Thymus (tissue), 14 donors: ENCODE measurements around the gene TPCN1. TPM values are rescaled to one million over a fixed set of nuclear protein-coding genes. Genes with fewer than 3 reads are reported as not detected.

Source experiments
- DNase-seq, 9 donors: peaks; one replicate each; pipeline ENCODE4 v3.0.0-alpha.2; 2013; ENCODE audit warnings: low spot score in 9 of 9, low read depth in 6 of 9, missing footprints in 1 of 9
- H3K27ac ChIP-seq, 2 donors: one replicate each; pipeline ENCODE4 v1.5.1; 2013; ENCODE audit warnings: control low read depth in 1 of 2, low read depth in 1 of 2, low read length in 1 of 2, mild to moderate bottlenecking in 1 of 2, moderate library complexity in 1 of 2
- H3K27me3 ChIP-seq, 2 donors: one replicate each; pipeline ENCODE4 v1.5.1; 2013; ENCODE audit warnings: low read length in 1 of 2; ENCODE audit not compliant: control insufficient read depth in 2 of 2, insufficient read depth in 1 of 2
- H3K36me3 ChIP-seq, 2 donors: one replicate each; pipeline ENCODE4 v1.5.1; 2013; ENCODE audit warnings: low read length in 1 of 2, mild to moderate bottlenecking in 1 of 2, moderate library complexity in 1 of 2; ENCODE audit not compliant: control insufficient read depth in 2 of 2, insufficient read depth in 2 of 2
- H3K4me1 ChIP-seq, 2 donors: one replicate each; pipeline ENCODE4 v1.5.1; 2013; ENCODE audit warnings: low read length in 2 of 2; ENCODE audit not compliant: control insufficient read depth in 2 of 2, insufficient read depth in 2 of 2
- H3K4me3 ChIP-seq, 2 donors: one replicate each; pipeline ENCODE4 v1.5.1; 2013; ENCODE audit warnings: low read length in 2 of 2, control low read depth in 1 of 2, mild to moderate bottlenecking in 1 of 2
- H3K9me3 ChIP-seq, 2 donors: one replicate each; pipeline ENCODE4 v1.5.1; 2013; ENCODE audit warnings: low read length in 1 of 2, mild to moderate bottlenecking in 1 of 2; ENCODE audit not compliant: control insufficient read depth in 2 of 2, insufficient read depth in 1 of 2
- WGBS: extraction: QIAGEN DNeasy Blood & Tissue Kit; methylation state at CpG from one replicate; pipeline ENCODE4 v1.1.7; 2013; 5-methylcytosine and 5-hydroxymethylcytosine counted together
- long read RNA-seq, 10 donors: transcript quantifications; one replicate each; lab custom pipeline, GENCODE V29; 2026
- polyA plus RNA-seq: library from polyadenylated mRNA; stranded (reverse); fragments of 200-250 nt; gene quantifications from one replicate; pipeline ENCODE4 v1.2.3, GENCODE V29; 2013
- total RNA-seq: library from RNA; stranded (reverse); fragments of 120-200 nt; gene quantifications from one replicate; pipeline ENCODE4 v1.2.4, GENCODE V29; 2013
- donor health status: healthy.

Gene TPCN1
- 4.2 TPM for total RNA-seq
- polyA plus RNA-seq = 16.7 TPM
- long read RNA-seq, donor 1 = 0 reads
- long read RNA-seq, donor 2 = 0 reads
- long read RNA-seq, donor 3 = 0 reads
- long read RNA-seq, donor 4 = 0 reads
- long read RNA-seq, donor 5 = 0 reads
- long read RNA-seq, donor 6, full-length matches to known transcripts = 2 of 2 reads
- long read RNA-seq, donor 6, partial matches to known transcripts = 0 of 2 reads
- long read RNA-seq, donor 6, other reads (novel, unspliced or antisense) = 0 of 2 reads
- long read RNA-seq, donor 7 = 0 reads
- long read RNA-seq, donor 8, partial matches to known transcripts = 0 of 1 reads
- long read RNA-seq, donor 8, other reads (novel, unspliced or antisense) = 0 of 1 reads
- long read RNA-seq, donor 9, full-length matches to known transcripts = 1 of 1 reads
- long read RNA-seq, donor 9, partial matches to known transcripts = 0 of 1 reads
- long read RNA-seq, donor 9, other reads (novel, unspliced or antisense) = 0 of 1 reads
- long read RNA-seq, donor 10 = 0 reads

DNA sequence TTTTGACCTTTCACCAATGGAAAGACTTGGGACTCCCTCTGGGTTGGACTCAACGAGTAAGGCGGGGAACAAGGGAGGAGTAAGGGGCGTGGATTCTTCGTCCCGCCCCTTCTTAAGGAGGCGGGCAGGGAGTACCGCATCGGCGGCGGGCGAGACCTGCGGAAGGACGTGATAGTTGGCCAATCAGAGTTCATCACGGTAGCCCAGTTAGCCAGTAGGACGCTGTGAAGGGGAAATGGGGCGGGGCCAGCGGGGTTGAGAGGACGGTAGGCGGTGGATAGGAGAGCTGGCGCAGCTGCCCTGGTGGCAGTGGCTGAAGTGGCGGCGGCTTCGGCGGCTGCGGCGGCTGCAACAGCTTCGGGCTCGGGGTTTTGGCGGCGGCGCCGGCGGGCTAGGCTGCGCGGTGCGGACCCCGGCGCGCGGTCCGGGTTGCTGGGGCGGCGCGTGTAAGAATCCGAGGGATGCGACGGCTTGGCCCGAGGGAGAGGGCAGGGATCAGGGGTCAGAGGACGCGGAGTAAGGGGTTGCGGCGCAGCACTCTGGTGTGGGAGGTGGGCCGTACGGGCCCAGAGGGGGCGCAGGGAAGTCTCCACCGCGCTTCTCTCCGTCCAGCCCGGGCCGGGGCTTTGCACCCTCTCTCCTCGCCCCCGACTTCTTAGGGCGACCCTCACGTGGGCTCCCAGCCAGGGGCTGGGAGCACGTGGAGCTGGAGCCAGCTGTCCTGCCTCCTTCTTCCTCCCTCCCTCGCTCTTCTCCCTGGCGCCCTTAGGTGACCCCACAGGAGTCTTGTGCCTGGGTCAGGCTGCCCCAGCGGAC, at the start of gene TPCN1:
Gene TPCN1, plus strand, starts transcription at position 284 of the 816 bp plus-strand sequence. CDS start 5,389 bp downstream, outside the sequence.
- H3K27me3 ChIP-seq = no peaks in the 10 kb centered on the region
- H3K4me1 ChIP-seq = peaks cover 27 to 39% of the 10 kb centered on the region in 2 donors
- WGBS = 1% methylated on average over 68 of the region's 68 CpGs
- H3K36me3 ChIP-seq = no peaks in the 10 kb centered on the region
- no peaks in the 10 kb centered on the region for H3K9me3 ChIP-seq
- peak within 1 kb of the TSS; percentile 36 to 72 for H3K27ac ChIP-seq
- H3K4me3 ChIP-seq = peak within 1 kb of the TSS; percentile 54 to 71
- DNase-seq = peak; percentile 99 to 100 (median 100)

DNA sequence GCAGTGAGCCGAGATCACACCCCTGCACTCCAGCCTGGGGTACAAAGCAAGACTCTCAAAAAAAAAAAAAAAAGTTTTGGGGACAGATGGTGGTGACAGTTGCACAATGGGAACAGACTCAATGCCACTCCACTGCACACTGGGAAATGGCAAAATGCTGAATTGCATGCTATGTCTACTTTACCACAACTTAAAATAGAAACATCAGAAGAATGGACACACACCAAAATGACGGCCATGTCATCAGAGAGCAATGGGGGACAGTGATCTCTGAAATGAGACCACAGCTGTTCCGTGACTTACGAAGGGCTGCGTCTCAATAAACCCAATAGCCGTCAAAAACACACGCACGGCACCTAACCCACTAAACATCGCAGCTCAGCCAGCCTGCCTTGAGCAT, 49.7 kb upstream of the TPCN1 start:
- Histone ChIP-seq H3K27ac (no peak overlapping the region), H3K9me3 (no peaks in the 10 kb centered on the region), H3K36me3 (peaks cover 81 to 88% of the 10 kb centered on the region in 2 donors), H3K4me3 (no peak overlapping the region), H3K4me1 (peaks cover 0 to 15% of the 10 kb centered on the region in 2 donors), H3K27me3 (no peaks in the 10 kb centered on the region)
- no peak for DNase-seq
- WGBS = 96% methylated on average over 9 of the region's 9 CpGs

DNA sequence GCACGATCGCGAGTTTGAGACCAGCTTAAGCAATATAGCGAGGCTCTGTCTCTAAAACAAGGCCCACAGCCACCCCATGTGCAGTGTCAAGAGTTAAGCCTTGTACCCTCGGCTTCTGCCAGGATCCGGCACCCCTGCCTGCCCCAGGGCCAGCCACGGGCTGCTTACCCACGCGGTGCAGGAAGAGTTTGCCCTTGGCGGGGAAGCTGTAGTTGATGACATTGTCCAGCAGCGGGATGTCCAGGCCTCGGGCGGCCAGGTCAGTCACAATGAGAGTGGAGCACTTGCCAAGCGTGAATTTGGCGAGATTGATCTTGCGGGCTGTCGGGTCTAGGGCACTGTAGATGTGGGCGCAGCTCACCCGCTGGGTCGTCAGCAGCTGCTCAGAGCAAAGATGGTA, 49.1 kb upstream of the TPCN1 start:
- peaks cover 81 to 90% of the 10 kb centered on the region in 2 donors for H3K36me3 ChIP-seq
- no peaks in the 10 kb centered on the region for H3K27me3 ChIP-seq
- H3K4me3 ChIP-seq = no peak overlapping the region
- 98% methylated on average over 20 of the region's 20 CpGs for WGBS
- no peak overlapping the region for H3K27ac ChIP-seq
- no peak for DNase-seq
- H3K4me1 ChIP-seq = peaks cover 0 to 15% of the 10 kb centered on the region in 2 donors
- peaks cover 0 to 2% of the 10 kb centered on the region in 2 donors for H3K9me3 ChIP-seq

DNA sequence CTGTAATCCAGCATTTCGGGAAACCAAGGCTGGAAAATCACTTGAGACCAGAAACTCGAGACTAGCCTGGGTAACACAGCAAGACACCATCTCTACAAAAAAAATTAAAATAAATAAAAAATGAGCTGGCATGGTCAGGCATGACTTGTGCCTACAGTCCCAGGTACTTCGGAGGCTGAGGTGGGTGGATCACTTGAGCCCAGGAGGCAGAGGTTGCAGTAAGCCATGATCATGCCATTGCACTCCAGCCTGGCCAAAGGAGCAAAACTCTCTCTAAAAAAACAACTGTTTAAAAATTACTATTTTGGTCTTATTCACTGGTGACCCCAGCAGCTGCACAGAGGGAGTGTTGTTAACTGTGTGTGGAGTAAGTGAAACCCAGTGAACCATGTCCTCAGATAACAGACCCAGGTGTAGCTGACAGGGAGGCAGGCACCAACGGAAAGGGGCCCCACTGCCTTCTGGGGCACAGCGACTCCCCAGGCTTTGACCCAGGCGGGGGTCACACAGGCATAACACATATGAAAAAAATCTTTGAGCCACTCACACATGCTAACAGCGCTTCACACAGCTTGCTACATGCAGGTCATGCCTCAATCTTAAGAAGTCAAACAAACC, 48.1 kb upstream of the TPCN1 start:
- peaks cover 0 to 15% of the 10 kb centered on the region in 2 donors for H3K4me1 ChIP-seq
- peak overlapping the region in 1 of 2 donors; percentile 62 for H3K27ac ChIP-seq
- peaks cover 0 to 3% of the 10 kb centered on the region in 2 donors for H3K9me3 ChIP-seq
- H3K27me3 ChIP-seq = no peaks in the 10 kb centered on the region
- peaks cover 81 to 90% of the 10 kb centered on the region in 2 donors for H3K36me3 ChIP-seq
- no peak overlapping the region for H3K4me3 ChIP-seq
- peak in 1 of 9 donors; percentile 35 for DNase-seq
- WGBS = 95% methylated on average over 7 of the region's 7 CpGs

DNA sequence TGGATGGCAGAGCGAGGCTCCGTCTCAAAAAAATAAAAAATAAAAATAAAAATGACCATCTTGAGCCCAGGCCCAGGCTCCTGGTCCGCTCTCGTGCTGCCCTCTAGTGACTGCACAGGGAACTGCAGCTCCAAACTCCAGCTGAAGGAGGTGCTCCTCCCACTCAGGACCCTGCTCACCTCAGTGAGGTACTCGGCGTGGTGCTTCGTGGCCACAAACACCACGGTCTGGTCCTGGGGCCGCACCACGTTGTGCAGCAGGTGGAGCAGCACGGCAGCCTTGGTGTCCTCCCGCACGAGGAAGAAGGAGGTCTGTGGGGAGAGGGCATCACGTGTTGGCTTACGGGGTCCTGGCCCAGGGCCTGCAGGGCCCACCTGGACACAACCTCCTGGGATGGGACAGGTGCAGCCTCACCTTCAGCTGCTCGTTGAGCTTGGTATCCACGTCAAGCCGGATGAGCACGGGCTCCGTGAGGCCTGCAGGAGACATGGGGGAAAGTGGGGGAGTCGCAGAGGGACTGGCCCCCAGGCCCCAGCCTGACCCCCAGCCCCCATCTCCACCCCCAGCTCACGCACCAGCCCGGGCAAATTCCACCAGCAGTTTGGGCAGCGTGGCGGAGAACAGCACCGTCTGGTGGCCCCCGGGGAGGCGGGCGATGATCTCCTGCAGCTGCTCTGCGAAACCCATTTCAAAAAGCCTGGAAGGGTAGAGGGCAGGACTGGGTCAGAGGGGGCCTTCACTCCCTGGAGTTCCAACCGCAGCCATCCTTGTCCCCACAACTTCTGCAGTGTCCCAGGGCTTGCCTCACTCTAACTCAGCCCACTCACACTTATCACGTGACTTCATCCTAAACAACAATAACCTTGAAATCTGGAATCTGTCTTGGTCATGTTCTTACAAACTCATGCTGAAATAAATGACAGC, 46.5 kb upstream of the TPCN1 start:
- H3K4me3 ChIP-seq = no peak overlapping the region
- WGBS = 72% methylated on average over 32 of the region's 32 CpGs
- no peaks in the 10 kb centered on the region for H3K27me3 ChIP-seq
- peaks cover 0 to 6% of the 10 kb centered on the region in 2 donors for H3K9me3 ChIP-seq
- DNase-seq = peak in 6 of 9 donors; percentile 36 to 76 (median 64)
- H3K27ac ChIP-seq = peak overlapping the region in 1 of 2 donors; percentile 37
- peaks cover 0 to 15% of the 10 kb centered on the region in 2 donors for H3K4me1 ChIP-seq
- H3K36me3 ChIP-seq = peaks cover 76 to 90% of the 10 kb centered on the region in 2 donors

DNA sequence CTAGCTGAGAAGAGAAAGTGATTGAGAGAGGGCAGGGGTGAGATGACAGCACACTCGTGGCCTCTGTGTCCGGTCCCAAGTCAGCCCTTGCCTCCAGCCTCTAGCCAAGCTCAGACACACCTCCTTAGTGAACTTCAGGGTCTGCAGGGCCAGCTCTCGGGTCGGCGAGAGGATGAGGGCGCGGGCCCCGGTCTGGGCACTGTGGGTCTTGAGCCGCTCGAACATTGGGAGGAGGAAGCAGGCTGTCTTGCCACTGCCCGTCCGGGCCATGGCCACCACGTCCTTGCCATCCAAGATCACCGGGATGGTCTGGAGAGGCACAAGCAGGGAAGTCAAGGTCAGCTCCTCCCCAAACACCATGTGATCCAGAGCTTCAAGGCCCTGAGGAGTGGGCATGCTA, 42.2 kb upstream of the TPCN1 start:
- 96% methylated on average over 14 of the region's 14 CpGs for WGBS
- Histone ChIP-seq H3K36me3 (peaks cover 56 to 64% of the 10 kb centered on the region in 2 donors), H3K4me1 (peaks cover 3 to 4% of the 10 kb centered on the region in 2 donors), H3K4me3 (no peak overlapping the region), H3K27me3 (no peaks in the 10 kb centered on the region), H3K9me3 (peaks cover 0 to 6% of the 10 kb centered on the region in 2 donors), H3K27ac (no peak overlapping the region)
- no peak for DNase-seq

DNA sequence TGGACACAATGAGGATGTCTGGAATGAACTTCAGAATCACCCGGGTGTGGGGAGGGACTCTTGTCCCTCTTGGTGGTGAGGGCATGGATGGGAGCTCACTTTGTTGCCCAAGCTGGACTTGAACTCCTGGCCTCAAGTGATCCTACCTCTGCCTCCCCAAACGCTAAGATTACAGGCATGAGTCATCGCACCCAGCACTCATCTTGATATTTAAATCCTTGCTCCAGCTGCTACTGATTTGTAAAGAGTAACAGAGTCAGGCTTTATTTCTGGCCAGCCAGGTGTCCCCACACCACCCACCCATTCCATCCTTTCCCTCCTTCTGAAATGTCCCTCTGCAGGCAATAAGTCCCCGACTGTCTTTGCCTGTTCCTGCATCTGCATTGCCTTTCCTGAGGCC, 40.9 kb upstream of the TPCN1 start:
- Histone ChIP-seq H3K36me3 (peaks cover 45 to 55% of the 10 kb centered on the region in 2 donors), H3K4me3 (no peak overlapping the region), H3K27me3 (no peaks in the 10 kb centered on the region), H3K27ac (no peak overlapping the region), H3K9me3 (peaks cover 0 to 6% of the 10 kb centered on the region in 2 donors), H3K4me1 (peaks cover 6% of the 10 kb centered on the region in 2 donors)
- 98% methylated on average over 4 of the region's 4 CpGs for WGBS
- DNase-seq = no peak

DNA sequence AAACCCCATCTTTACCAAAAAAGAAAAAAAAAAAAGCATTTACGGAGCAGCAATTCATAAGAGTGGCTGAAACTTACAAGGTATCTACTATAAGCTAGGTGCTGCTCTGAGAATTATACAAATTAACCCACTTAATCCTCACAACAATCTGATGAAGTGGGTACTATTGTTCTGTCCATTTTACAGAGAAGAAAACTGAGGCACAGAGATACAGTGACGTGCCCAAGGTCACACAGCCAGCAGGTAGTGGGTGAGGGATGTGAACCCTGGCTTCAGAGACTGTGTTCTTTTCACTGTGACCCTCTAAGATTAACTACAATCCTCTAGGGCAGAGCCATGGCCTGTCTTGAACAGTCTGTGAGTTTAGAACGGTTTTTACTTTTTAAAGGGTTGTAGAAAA, 39.3 kb upstream of the TPCN1 start:
- H3K27ac ChIP-seq = no peak overlapping the region
- DNase-seq = no peak
- no peaks in the 10 kb centered on the region for H3K27me3 ChIP-seq
- peaks cover 12 to 17% of the 10 kb centered on the region in 2 donors for H3K4me1 ChIP-seq
- H3K9me3 ChIP-seq = peaks cover 0 to 6% of the 10 kb centered on the region in 2 donors
- no peak overlapping the region for H3K4me3 ChIP-seq
- peaks cover 38 to 45% of the 10 kb centered on the region in 2 donors for H3K36me3 ChIP-seq
- 99% methylated on average over 3 of the region's 3 CpGs for WGBS
